Activated CD8-positive, alpha-beta memory T cell treated with anti-CD3 and anti-CD28 coated beads, Interleukin-2, amount 50 U/mL, for 24 hours (primary cell): Measurements from ENCODE around the gene MAML3.
"Not testable (repeated sequence)": the region's sequence is repeated elsewhere in the genome, so short reads cannot be mapped to it uniquely, and the experiment has no call there.

Source experiments
- DNase-seq: peaks from one replicate; pipeline ENCODE4 v3.0.0-alpha.2; 2020; ENCODE audit errors: extremely low read depth

MAML3 gene

GRCh38 chr4:139961344-139961946 lies 192.5 kb downstream of the MAML3 start:
- no peak for DNase-seq

GRCh38 chr4:139959396-139959795 lies 194.6 kb downstream of the MAML3 start:
- no peak for DNase-seq

GRCh38 chr4:139958739-139959098 lies 195.3 kb downstream of the MAML3 start:
- no peak for DNase-seq

- no peak for DNase-seq
Observed at GRCh38 chr4:139957986-139958738, 195.8 kb downstream of the MAML3 start.

GRCh38 chr4:139957065-139957464 lies 196.9 kb downstream of the MAML3 start:
- DNase-seq = no peak

GRCh38 chr4:139956507-139957017 lies 197.4 kb downstream of the MAML3 start:
- DNase-seq = no peak

GRCh38 chr4:139955600-139955999 lies 198.4 kb downstream of the MAML3 start:
- DNase-seq = no peak

GRCh38 chr4:139954512-139954911 lies 199.5 kb downstream of the MAML3 start:
- no peak for DNase-seq

GRCh38 chr4:139951021-139951420 lies 203.0 kb downstream of the MAML3 start:
- DNase-seq = no peak

- DNase-seq = no peak
Observed at GRCh38 chr4:139950568-139950967, 203.4 kb downstream of the MAML3 start.

GRCh38 chr4:139944916-139945315 lies 209.1 kb downstream of the MAML3 start:
- not testable (repeated sequence) for DNase-seq

GRCh38 chr4:139943277-139943676 lies 210.7 kb downstream of the MAML3 start:
- DNase-seq = no peak

GRCh38 chr4:139942241-139942640 lies 211.7 kb downstream of the MAML3 start:
- no peak for DNase-seq

- no peak for DNase-seq
Observed at GRCh38 chr4:139940600-139940999, 213.4 kb downstream of the MAML3 start.

GRCh38 chr4:139938414-139938813 lies 215.6 kb downstream of the MAML3 start:
- no peak for DNase-seq

- no peak for DNase-seq
Observed at GRCh38 chr4:139935911-139936310, 218.1 kb downstream of the MAML3 start.

- no peak for DNase-seq
Observed at GRCh38 chr4:139934708-139935195, 219.2 kb downstream of the MAML3 start.

- no peak for DNase-seq
Observed at GRCh38 chr4:139934057-139934707, 219.8 kb downstream of the MAML3 start.

GRCh38 chr4:139933541-139933940 lies 220.4 kb downstream of the MAML3 start:
- DNase-seq = no peak

- DNase-seq = no peak
Observed at GRCh38 chr4:139933104-139933503, 220.9 kb downstream of the MAML3 start.

GRCh38 chr4:139924782-139925181 lies 229.2 kb downstream of the MAML3 start:
- DNase-seq = no peak

GRCh38 chr4:139922406-139923024 lies 231.5 kb downstream of the MAML3 start:
- no peak for DNase-seq
